K562 (cell line): Measurements from ENCODE around the gene RAI14. TPM values are rescaled to one million over a fixed set of nuclear protein-coding genes. Genes with fewer than 3 reads are reported as not detected.

Experiments used
- ETV5 ChIP-seq: sonication (generic); formaldehyde crosslinking; IDR thresholded peaks from 2 replicates; pipeline ENCODE4 v1.4.0; 2020; ENCODE audit warnings: low read depth, mild to moderate bottlenecking, missing genetic modification reagents
- HCFC1 ChIP-seq: IDR thresholded peaks from 2 replicates; pipeline ENCODE4 v1.6.1; 2012; ENCODE audit warnings: low read depth, low read length, improper control_type of control experiment
- KAT7 ChIP-seq: sonication (generic); formaldehyde crosslinking; IDR thresholded peaks from 2 replicates; pipeline ENCODE4 v1.8.0; 2022; ENCODE audit warnings: missing genetic modification reagents, mild to moderate bottlenecking, borderline replicate concordance
- MYNN ChIP-seq, 2 experiments: sonication (generic); formaldehyde crosslinking in 1 of 2; IDR thresholded peaks; 2 replicates each; pipeline versions ENCODE4 v1.5.0 to v1.6.1; 2016 to 2020; ENCODE audit warnings: antibody characterized with exemption in 1 of 2, missing genetic modification reagents in 1 of 2
- NCOA1 ChIP-seq: fragments of 450-650 bp; IDR thresholded peaks from 2 replicates; pipeline ENCODE4 v1.6.1; 2016; ENCODE audit warnings: low read depth
- NCOR1 ChIP-seq: fragments of 450-650 bp; IDR thresholded peaks from 2 replicates; pipeline ENCODE4 v1.6.1; 2016; ENCODE audit warnings: mild to moderate bottlenecking, moderate library complexity
- PTBP1 ChIP-seq: fragments of 200-400 bp; formaldehyde crosslinking; IDR thresholded peaks from 2 replicates; pipeline ENCODE4 v1.6.1; 2017; ENCODE audit warnings: low read depth, low read length
- YY1 ChIP-seq, 3 experiments: IDR thresholded peaks; 2 replicates each; pipeline ENCODE4 v1.6.1; 2011; ENCODE audit warnings: low read length in 2 of 3, mild to moderate bottlenecking in 2 of 3, moderate library complexity in 2 of 3, borderline replicate concordance in 1 of 3, control low read depth in 1 of 3, low read depth in 1 of 3; ENCODE audit not compliant: insufficient read depth in 3 of 3, insufficient replicate concordance in 2 of 3, control insufficient read depth in 1 of 3, insufficient read length in 1 of 3; ENCODE audit errors: extremely low read depth in 1 of 3
- polyA plus RNA-seq, 8 experiments: library from polyadenylated mRNA; depleted of rRNA in 4 of 8; stranded (reverse) in 5 of 8; unstranded in 3 of 8; fragments of >200 nt; fragmentation: Nextera tagmentation in 2 of 8; fragmentation: Illumina TruSeq in 1 of 8; extraction: Ambion mirVana in 2 of 8; extraction: Trizol in 1 of 8; gene quantifications; 2 replicates each; pipeline versions ENCODE4 v1.2.1 to v1.2.3, GENCODE V29; 2011 to 2014; ENCODE audit warnings: inconsistent platforms in 1 of 8, missing spikeins in 1 of 8
- total RNA-seq, 7 experiments: library from RNA; depleted of rRNA in 6 of 7; stranded (reverse); fragments of >200 nt in 6 of 7; fragmentation: Illumina TruSeq in 2 of 7; extraction: Trizol in 2 of 7; gene quantifications; 2 replicates each; pipeline versions ENCODE4 v1.2.1 to v1.2.3, GENCODE V29; 2011 to 2021; ENCODE audit warnings: low replicate concordance in 1 of 7
- TF ChIP-seq, protein P1 (sequence below): fragments of 150-350 bp; conservative IDR thresholded peaks from 2 replicates; pipeline ENCODE4 v1.6.1; 2014; ENCODE audit warnings: low read length
- TF ChIP-seq, protein P2 (sequence below): fragments of 450-650 bp; IDR thresholded peaks from 2 replicates; pipeline ENCODE4 v1.6.1; 2016
- TF ChIP-seq, protein P3 (sequence below): fragments of 450-650 bp; IDR thresholded peaks from 2 replicates; pipeline ENCODE4 v1.6.1; 2016; ENCODE audit warnings: mild to moderate bottlenecking, moderate library complexity

Gene RAI14
- total and polyA plus RNA-seq, 9 of the 15 experiments (the other 6 are each of a cell fraction or from before 2014, with no cell fraction given): 11.3 to 82.5 (median 34.8) TPM

DNA sequence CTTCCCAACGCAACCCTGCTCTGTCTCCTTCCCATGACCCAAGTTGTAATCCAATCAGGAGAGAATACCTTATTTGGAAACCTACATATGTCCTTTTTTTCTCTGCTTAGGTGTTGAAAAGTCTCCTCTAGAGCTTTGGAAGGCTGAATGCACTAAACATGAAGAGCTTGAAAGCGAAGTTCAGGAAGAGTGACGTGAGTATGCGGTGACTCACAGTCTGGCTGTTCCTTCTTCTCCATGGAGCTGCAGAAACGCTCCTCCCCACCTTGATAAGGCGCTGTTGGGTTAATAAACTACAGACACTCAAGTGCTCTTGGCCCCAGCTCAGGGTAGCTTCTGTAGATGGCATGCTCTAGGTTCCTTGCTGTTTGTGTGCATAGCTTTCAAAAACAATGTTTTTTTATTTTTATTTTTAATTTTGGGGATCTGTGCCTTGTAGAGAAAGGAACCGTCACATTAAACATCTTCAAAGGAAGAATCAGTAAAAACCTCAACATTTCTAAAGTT, 30.7 kb downstream of the RAI14 start (continued):
- 0 out of 2 replicates have a peak, but pooled peaks have one; percentile 13 for TF ChIP-seq MYNN (IDR thresholded peaks at IDR 0.05)
- no peak for TF ChIP-seq MYNN (CRISPR knock-in tag; IDR thresholded peaks at IDR 0.05)
- no peak for TF ChIP-seq PTBP1
- TF ChIP-seq, protein P1, sequence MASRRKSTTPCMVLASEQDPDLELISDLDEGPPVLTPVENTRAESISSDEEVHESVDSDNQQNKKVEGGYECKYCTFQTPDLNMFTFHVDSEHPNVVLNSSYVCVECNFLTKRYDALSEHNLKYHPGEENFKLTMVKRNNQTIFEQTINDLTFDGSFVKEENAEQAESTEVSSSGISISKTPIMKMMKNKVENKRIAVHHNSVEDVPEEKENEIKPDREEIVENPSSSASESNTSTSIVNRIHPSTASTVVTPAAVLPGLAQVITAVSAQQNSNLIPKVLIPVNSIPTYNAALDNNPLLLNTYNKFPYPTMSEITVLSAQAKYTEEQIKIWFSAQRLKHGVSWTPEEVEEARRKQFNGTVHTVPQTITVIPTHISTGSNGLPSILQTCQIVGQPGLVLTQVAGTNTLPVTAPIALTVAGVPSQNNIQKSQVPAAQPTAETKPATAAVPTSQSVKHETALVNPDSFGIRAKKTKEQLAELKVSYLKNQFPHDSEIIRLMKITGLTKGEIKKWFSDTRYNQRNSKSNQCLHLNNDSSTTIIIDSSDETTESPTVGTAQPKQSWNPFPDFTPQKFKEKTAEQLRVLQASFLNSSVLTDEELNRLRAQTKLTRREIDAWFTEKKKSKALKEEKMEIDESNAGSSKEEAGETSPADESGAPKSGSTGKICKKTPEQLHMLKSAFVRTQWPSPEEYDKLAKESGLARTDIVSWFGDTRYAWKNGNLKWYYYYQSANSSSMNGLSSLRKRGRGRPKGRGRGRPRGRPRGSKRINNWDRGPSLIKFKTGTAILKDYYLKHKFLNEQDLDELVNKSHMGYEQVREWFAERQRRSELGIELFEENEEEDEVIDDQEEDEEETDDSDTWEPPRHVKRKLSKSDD: no peak
- peak; percentile 32; the same call in 1 of the 2 replicates for TF ChIP-seq NCOA1
- TF ChIP-seq, protein P2, sequence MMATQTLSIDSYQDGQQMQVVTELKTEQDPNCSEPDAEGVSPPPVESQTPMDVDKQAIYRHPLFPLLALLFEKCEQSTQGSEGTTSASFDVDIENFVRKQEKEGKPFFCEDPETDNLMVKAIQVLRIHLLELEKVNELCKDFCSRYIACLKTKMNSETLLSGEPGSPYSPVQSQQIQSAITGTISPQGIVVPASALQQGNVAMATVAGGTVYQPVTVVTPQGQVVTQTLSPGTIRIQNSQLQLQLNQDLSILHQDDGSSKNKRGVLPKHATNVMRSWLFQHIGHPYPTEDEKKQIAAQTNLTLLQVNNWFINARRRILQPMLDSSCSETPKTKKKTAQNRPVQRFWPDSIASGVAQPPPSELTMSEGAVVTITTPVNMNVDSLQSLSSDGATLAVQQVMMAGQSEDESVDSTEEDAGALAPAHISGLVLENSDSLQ: peak; percentile 94
- no peak for TF ChIP-seq NCOR1
- no peak for TF ChIP-seq KAT7 (CRISPR knock-in tag)
- TF ChIP-seq, protein P3, sequence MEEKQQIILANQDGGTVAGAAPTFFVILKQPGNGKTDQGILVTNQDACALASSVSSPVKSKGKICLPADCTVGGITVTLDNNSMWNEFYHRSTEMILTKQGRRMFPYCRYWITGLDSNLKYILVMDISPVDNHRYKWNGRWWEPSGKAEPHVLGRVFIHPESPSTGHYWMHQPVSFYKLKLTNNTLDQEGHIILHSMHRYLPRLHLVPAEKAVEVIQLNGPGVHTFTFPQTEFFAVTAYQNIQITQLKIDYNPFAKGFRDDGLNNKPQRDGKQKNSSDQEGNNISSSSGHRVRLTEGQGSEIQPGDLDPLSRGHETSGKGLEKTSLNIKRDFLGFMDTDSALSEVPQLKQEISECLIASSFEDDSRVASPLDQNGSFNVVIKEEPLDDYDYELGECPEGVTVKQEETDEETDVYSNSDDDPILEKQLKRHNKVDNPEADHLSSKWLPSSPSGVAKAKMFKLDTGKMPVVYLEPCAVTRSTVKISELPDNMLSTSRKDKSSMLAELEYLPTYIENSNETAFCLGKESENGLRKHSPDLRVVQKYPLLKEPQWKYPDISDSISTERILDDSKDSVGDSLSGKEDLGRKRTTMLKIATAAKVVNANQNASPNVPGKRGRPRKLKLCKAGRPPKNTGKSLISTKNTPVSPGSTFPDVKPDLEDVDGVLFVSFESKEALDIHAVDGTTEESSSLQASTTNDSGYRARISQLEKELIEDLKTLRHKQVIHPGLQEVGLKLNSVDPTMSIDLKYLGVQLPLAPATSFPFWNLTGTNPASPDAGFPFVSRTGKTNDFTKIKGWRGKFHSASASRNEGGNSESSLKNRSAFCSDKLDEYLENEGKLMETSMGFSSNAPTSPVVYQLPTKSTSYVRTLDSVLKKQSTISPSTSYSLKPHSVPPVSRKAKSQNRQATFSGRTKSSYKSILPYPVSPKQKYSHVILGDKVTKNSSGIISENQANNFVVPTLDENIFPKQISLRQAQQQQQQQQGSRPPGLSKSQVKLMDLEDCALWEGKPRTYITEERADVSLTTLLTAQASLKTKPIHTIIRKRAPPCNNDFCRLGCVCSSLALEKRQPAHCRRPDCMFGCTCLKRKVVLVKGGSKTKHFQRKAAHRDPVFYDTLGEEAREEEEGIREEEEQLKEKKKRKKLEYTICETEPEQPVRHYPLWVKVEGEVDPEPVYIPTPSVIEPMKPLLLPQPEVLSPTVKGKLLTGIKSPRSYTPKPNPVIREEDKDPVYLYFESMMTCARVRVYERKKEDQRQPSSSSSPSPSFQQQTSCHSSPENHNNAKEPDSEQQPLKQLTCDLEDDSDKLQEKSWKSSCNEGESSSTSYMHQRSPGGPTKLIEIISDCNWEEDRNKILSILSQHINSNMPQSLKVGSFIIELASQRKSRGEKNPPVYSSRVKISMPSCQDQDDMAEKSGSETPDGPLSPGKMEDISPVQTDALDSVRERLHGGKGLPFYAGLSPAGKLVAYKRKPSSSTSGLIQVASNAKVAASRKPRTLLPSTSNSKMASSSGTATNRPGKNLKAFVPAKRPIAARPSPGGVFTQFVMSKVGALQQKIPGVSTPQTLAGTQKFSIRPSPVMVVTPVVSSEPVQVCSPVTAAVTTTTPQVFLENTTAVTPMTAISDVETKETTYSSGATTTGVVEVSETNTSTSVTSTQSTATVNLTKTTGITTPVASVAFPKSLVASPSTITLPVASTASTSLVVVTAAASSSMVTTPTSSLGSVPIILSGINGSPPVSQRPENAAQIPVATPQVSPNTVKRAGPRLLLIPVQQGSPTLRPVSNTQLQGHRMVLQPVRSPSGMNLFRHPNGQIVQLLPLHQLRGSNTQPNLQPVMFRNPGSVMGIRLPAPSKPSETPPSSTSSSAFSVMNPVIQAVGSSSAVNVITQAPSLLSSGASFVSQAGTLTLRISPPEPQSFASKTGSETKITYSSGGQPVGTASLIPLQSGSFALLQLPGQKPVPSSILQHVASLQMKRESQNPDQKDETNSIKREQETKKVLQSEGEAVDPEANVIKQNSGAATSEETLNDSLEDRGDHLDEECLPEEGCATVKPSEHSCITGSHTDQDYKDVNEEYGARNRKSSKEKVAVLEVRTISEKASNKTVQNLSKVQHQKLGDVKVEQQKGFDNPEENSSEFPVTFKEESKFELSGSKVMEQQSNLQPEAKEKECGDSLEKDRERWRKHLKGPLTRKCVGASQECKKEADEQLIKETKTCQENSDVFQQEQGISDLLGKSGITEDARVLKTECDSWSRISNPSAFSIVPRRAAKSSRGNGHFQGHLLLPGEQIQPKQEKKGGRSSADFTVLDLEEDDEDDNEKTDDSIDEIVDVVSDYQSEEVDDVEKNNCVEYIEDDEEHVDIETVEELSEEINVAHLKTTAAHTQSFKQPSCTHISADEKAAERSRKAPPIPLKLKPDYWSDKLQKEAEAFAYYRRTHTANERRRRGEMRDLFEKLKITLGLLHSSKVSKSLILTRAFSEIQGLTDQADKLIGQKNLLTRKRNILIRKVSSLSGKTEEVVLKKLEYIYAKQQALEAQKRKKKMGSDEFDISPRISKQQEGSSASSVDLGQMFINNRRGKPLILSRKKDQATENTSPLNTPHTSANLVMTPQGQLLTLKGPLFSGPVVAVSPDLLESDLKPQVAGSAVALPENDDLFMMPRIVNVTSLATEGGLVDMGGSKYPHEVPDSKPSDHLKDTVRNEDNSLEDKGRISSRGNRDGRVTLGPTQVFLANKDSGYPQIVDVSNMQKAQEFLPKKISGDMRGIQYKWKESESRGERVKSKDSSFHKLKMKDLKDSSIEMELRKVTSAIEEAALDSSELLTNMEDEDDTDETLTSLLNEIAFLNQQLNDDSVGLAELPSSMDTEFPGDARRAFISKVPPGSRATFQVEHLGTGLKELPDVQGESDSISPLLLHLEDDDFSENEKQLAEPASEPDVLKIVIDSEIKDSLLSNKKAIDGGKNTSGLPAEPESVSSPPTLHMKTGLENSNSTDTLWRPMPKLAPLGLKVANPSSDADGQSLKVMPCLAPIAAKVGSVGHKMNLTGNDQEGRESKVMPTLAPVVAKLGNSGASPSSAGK: no peak
- peak in 1 of 3 experiments; percentile 48 for TF ChIP-seq YY1 (IDR thresholded peaks at IDR 0.05; ENCODE audit: borderline replicate concordance in 1 of 3, control insufficient read depth in 1 of 3, extremely low read depth in 1 of 3, insufficient read depth in 3 of 3, insufficient read length in 1 of 3, insufficient replicate concordance in 2 of 3, low read depth in 1 of 3, low read length in 2 of 3)
- TF ChIP-seq ETV5 (CRISPR knock-in tag): 0 out of 2 replicates have a peak, but pooled peaks have one; percentile 19
- TF ChIP-seq HCFC1: 0 out of 2 replicates have a peak, but pooled peaks have one; percentile 36
